IMR-90 (cell line): ENCODE measurements around the gene SSBP2. TPM values are rescaled to one million over a fixed set of nuclear protein-coding genes. Genes with fewer than 3 reads are reported as not detected.

Source experiments
- ATAC-seq: fragments of 200-7000 bp; cut with Tn5 transposase; 2 replicates; pipeline ENCODE4 v1.9.1; 2020; ENCODE audit warnings: low read depth, mild to moderate bottlenecking, moderate library complexity
- BruUV-seq: library from RNA; stranded (reverse); fragments of 400-500 nt; replicated peaks from 2 replicates; lab custom pipeline; 2021; lab: Mats Ljungman, UMichigan
- CTCF ChIA-PET: fragments of 300-600 bp; formaldehyde crosslinking; extraction: SDS; loops from one replicate; lab custom pipeline; 2021; ENCODE audit warnings: antibody characterized with exemption; lab: Yijun Ruan, JAX
- POLR2A ChIA-PET: fragments of 300-600 bp; sonication (Branson Sonifier 250); formaldehyde crosslinking; loops from one replicate; lab custom pipeline; 2022; ENCODE audit warnings: antibody characterized with exemption; ENCODE audit not compliant: unreplicated experiment; lab: Charles Lee
- DNase-seq: peaks from one replicate; pipeline ENCODE4 v3.0.0; 2013
- H2AFZ ChIP-seq: replicated peaks from 2 replicates; pipeline ENCODE3; 2013; ENCODE audit warnings: low read length, mild to moderate bottlenecking; ENCODE audit not compliant: poor library complexity
- H2AK5ac ChIP-seq: 2 replicates; pipeline ENCODE4 v1.6.1; 2013; ENCODE audit warnings: low read depth, low read length, inconsistent platforms
- H2AK9ac ChIP-seq: replicated peaks from 2 replicates; pipeline ENCODE3; 2013; ENCODE audit warnings: mild to moderate bottlenecking, low read depth, low read length, moderate library complexity; ENCODE audit not compliant: poor library complexity
- H2BK120ac ChIP-seq: 2 replicates; pipeline ENCODE4 v1.6.1; 2013; ENCODE audit warnings: low read depth, low read length, inconsistent platforms
- H2BK15ac ChIP-seq: 3 replicates; pipeline ENCODE4 v1.6.1; 2013; ENCODE audit warnings: low read depth, low read length, inconsistent platforms
- H2BK20ac ChIP-seq: 2 replicates; pipeline ENCODE4 v1.6.1; 2013; ENCODE audit warnings: low read depth, mild to moderate bottlenecking, inconsistent platforms, low read length, moderate library complexity
- H2BK5ac ChIP-seq: 2 replicates; pipeline ENCODE4 v1.6.1; 2013; ENCODE audit warnings: mild to moderate bottlenecking, low read depth, low read length, inconsistent platforms; ENCODE audit not compliant: poor library complexity, severe bottlenecking
- H3K14ac ChIP-seq: replicated peaks from 2 replicates; pipeline ENCODE4 v1.6.1; 2013; ENCODE audit warnings: low read depth, low read length, inconsistent platforms
- H3K18ac ChIP-seq: 2 replicates; pipeline ENCODE4 v1.6.1; 2013; ENCODE audit warnings: low read depth, low read length, control low read depth
- H3K23ac ChIP-seq: 2 replicates; pipeline ENCODE4 v1.6.1; 2013; ENCODE audit warnings: low read depth, low read length, inconsistent platforms
- H3K27ac ChIP-seq: 2 replicates; pipeline ENCODE4 v1.5.1; 2013; ENCODE audit warnings: mild to moderate bottlenecking, control low read depth, low read length; ENCODE audit not compliant: insufficient read depth
- H3K27me3 ChIP-seq: 2 replicates; pipeline ENCODE4 v1.6.1; 2013; ENCODE audit warnings: low read length; ENCODE audit not compliant: control insufficient read depth, insufficient read depth
- H3K36me3 ChIP-seq: 2 replicates; pipeline ENCODE4 v1.6.1; 2013; ENCODE audit warnings: low read length, mixed read lengths; ENCODE audit not compliant: control insufficient read depth, insufficient read depth
- H3K4ac ChIP-seq: 2 replicates; pipeline ENCODE4 v1.6.1; 2013; ENCODE audit warnings: low read depth, low read length, inconsistent platforms
- H3K4me1 ChIP-seq: 2 replicates; pipeline ENCODE4 v1.6.1; 2013; ENCODE audit warnings: low read length, mixed read lengths; ENCODE audit not compliant: control insufficient read depth, insufficient read depth
- H3K4me2 ChIP-seq: 2 replicates; pipeline ENCODE4 v1.6.1; 2013; ENCODE audit warnings: low read depth, mild to moderate bottlenecking, control low read depth, low read length, moderate library complexity
- H3K4me3 ChIP-seq: 2 replicates; pipeline ENCODE4 v1.5.1; 2013; ENCODE audit warnings: low read depth, mild to moderate bottlenecking, control low read depth, low read length, moderate library complexity; ENCODE audit not compliant: insufficient read depth
- H3K56ac ChIP-seq: 2 replicates; pipeline ENCODE4 v1.6.1; 2013; ENCODE audit warnings: low read length, inconsistent platforms; ENCODE audit not compliant: insufficient read depth; ENCODE audit errors: extremely low read depth
- H3K79me1 ChIP-seq, 2 experiments: 2 replicates each; pipeline ENCODE4 v1.6.1; 2013; ENCODE audit warnings: low read length in 2 of 2, inconsistent platforms in 1 of 2, low read depth in 1 of 2
- H3K9ac ChIP-seq: 2 replicates; pipeline ENCODE4 v1.6.1; 2013; ENCODE audit warnings: low read depth, low read length, control low read depth
- H3K9me1 ChIP-seq: 2 replicates; pipeline ENCODE4 v1.6.1; 2013; ENCODE audit warnings: low read length, inconsistent platforms; ENCODE audit not compliant: insufficient read depth
- H3K9me3 ChIP-seq: 2 replicates; pipeline ENCODE4 v1.6.1; 2013; ENCODE audit warnings: low read length; ENCODE audit not compliant: control insufficient read depth, insufficient read depth
- H4K20me1 ChIP-seq: 2 replicates; pipeline ENCODE4 v1.6.1; 2013; ENCODE audit warnings: low read length, inconsistent platforms; ENCODE audit not compliant: insufficient read depth
- H4K5ac ChIP-seq: 2 replicates; pipeline ENCODE4 v1.6.1; 2013; ENCODE audit warnings: mild to moderate bottlenecking, low read depth, low read length, control low read depth
- H4K8ac ChIP-seq, 2 experiments: 2 replicates each; pipeline ENCODE4 v1.6.1; 2013; ENCODE audit warnings: low read depth in 2 of 2, low read length in 2 of 2, control low read depth in 1 of 2, inconsistent platforms in 1 of 2
- H4K91ac ChIP-seq: 2 replicates; pipeline ENCODE4 v1.6.1; 2013; ENCODE audit warnings: low read depth, low read length, inconsistent platforms; ENCODE audit not compliant: insufficient read depth
- BHLHE40 ChIP-seq: fragments of 150-350 bp; IDR thresholded peaks from 2 replicates; pipeline ENCODE4 v1.6.1; 2016; ENCODE audit warnings: mild to moderate bottlenecking, low read depth, low read length
- CEBPB ChIP-seq: IDR thresholded peaks from 2 replicates; pipeline ENCODE4 v1.6.1; 2012; ENCODE audit warnings: low read depth, low read length, improper control_type of control experiment
- CHD1 ChIP-seq: IDR thresholded peaks from 2 replicates; pipeline ENCODE4 v1.6.1; 2012; ENCODE audit warnings: low read depth, low read length, improper control_type of control experiment
- CTCF ChIP-seq: conservative IDR thresholded peaks from 2 replicates; pipeline ENCODE4 v1.5.1; 2012; ENCODE audit warnings: mild to moderate bottlenecking, low read depth, low read length, improper control_type of control experiment
- ELK1 ChIP-seq: fragments of 150-350 bp; IDR thresholded peaks from 2 replicates; pipeline ENCODE4 v1.6.1; 2016; ENCODE audit warnings: low read depth, mild to moderate bottlenecking, low read length, moderate library complexity, borderline replicate concordance
- FOS ChIP-seq: fragments of 150-350 bp; IDR thresholded peaks from 2 replicates; pipeline ENCODE4 v1.6.1; 2016; ENCODE audit warnings: low read depth, low read length
- MAFK ChIP-seq: IDR thresholded peaks from 2 replicates; pipeline ENCODE4 v1.6.1; 2012; ENCODE audit warnings: low read depth, low read length, improper control_type of control experiment
- MAZ ChIP-seq: IDR thresholded peaks from 2 replicates; pipeline ENCODE4 v1.6.1; 2012; ENCODE audit warnings: low read depth, mild to moderate bottlenecking, low read length, improper control_type of control experiment, moderate library complexity, borderline replicate concordance
- MXI1 ChIP-seq: IDR thresholded peaks from 2 replicates; pipeline ENCODE4 v1.6.1; 2012; ENCODE audit warnings: low read depth, mild to moderate bottlenecking, low read length, moderate library complexity, borderline replicate concordance
- NFE2L2 ChIP-seq: fragments of 150-350 bp; IDR thresholded peaks from 2 replicates; pipeline ENCODE4 v1.6.1; 2016; ENCODE audit warnings: low read depth, mild to moderate bottlenecking, low read length
- POLR2A ChIP-seq: IDR thresholded peaks from 2 replicates; pipeline ENCODE4 v1.6.1; 2012; ENCODE audit warnings: mild to moderate bottlenecking, low read depth, low read length
- RAD21 ChIP-seq: IDR thresholded peaks from 2 replicates; pipeline ENCODE4 v1.6.1; 2012; ENCODE audit warnings: low read length, improper control_type of control experiment
- RCOR1 ChIP-seq: IDR thresholded peaks from 2 replicates; pipeline ENCODE4 v1.6.1; 2012; ENCODE audit warnings: mild to moderate bottlenecking, low read length, improper control_type of control experiment; ENCODE audit not compliant: insufficient replicate concordance
- RFX5 ChIP-seq: IDR thresholded peaks from 2 replicates; pipeline ENCODE4 v1.8.0; 2012; ENCODE audit warnings: low read depth, mild to moderate bottlenecking, low read length, moderate library complexity
- SMC3 ChIP-seq: fragments of 150-350 bp; IDR thresholded peaks from 2 replicates; pipeline ENCODE4 v1.6.1; 2016; ENCODE audit warnings: low read depth, mild to moderate bottlenecking, antibody characterized with exemption, low read length, moderate library complexity
- USF2 ChIP-seq: fragments of 150-350 bp; IDR thresholded peaks from 2 replicates; pipeline ENCODE4 v1.6.1; 2017; ENCODE audit warnings: mild to moderate bottlenecking, antibody characterized with exemption, low read length, low read depth
- WGBS, 2 experiments: methylation state at CpG; one replicate each; pipeline versions ENCODE4 v1.1.5 to v1.1.7; 2013; ENCODE audit warnings: missing lambda C conversion rate in 2 of 2; ENCODE audit not compliant: insufficient read length in 1 of 2; ENCODE audit errors: extremely low coverage in 2 of 2; 5-methylcytosine and 5-hydroxymethylcytosine counted together
- dilution Hi-C: fragments of 300-500 bp; cut with HindIII; formaldehyde crosslinking; loops from one replicate; pipeline ENCODE4 v1.14.3; 2018; ENCODE audit warnings: low sequenced_read_pairs; ENCODE audit not compliant: unreplicated experiment
- in situ Hi-C: fragments of 300-500 bp; cut with MboI; formaldehyde crosslinking; loops from 3 replicates; pipeline ENCODE4 v1.14.3; 2019; ENCODE audit warnings: low sequenced_read_pairs, inconsistent platforms, mixed read lengths
- intact Hi-C: fragments of 100-400 bp; cut with micrococcal nuclease; formaldehyde crosslinking; loops from 2 replicates; pipeline ENCODE4 v1.10.0; 2022
- polyA plus RNA-seq, 3 experiments: library from polyadenylated mRNA; depleted of rRNA; stranded (reverse); fragments of >200 nt; gene quantifications; 2 replicates each; pipeline ENCODE4 v1.2.3, GENCODE V29; 2012; ENCODE audit warnings: low replicate concordance in 1 of 3
- total RNA-seq: library from RNA; depleted of rRNA; stranded (reverse); fragments of >200 nt; gene quantifications from 2 replicates; pipeline ENCODE4 v1.2.3, GENCODE V29; 2012

The SSBP2 gene
- total and polyA plus RNA-seq, 2 of the 4 experiments (the other 2 are of a cell fraction), result 38.4 to 42.7 TPM

GRCh38 chr5:81575924-81576323, 175.0 kb downstream of the SSBP2 start:
- H3K27ac ChIP-seq, result no peak overlapping the region
- H4K91ac ChIP-seq, result no peak overlapping the region
- H4K20me1 ChIP-seq, result no peaks in the 10 kb centered on the region
- POLR2A ChIA-PET, result no interaction called here
- H2AK5ac ChIP-seq, result no peak overlapping the region
- no peak overlapping the region for H4K8ac ChIP-seq
- H3K56ac ChIP-seq, result no peak overlapping the region
- H3K14ac ChIP-seq, result no peak overlapping the region
- no peak overlapping the region for H2AFZ ChIP-seq
- H3K9me1 ChIP-seq, result no peaks in the 10 kb centered on the region
- H3K4me3 ChIP-seq, result no peak overlapping the region
- intact Hi-C loops, result no loop called here
- H3K4me2 ChIP-seq, result no peak overlapping the region
- H3K18ac ChIP-seq, result no peak overlapping the region
- in situ Hi-C loops, result no loop called here
- DNase-seq, result no peak
- H3K9me3 ChIP-seq, result no peaks in the 10 kb centered on the region
- no peak for ATAC-seq
- no TSS peak for BruUV-seq
- H2BK15ac ChIP-seq, result no peak overlapping the region
- no CpG with 5 or more reads among the region's 1 CpG for WGBS, 2 experiments
- no peaks in the 10 kb centered on the region for H3K4me1 ChIP-seq
- H2BK20ac ChIP-seq, result no peak overlapping the region
- no peak overlapping the region for H2BK120ac ChIP-seq
- H3K36me3 ChIP-seq, result no peaks in the 10 kb centered on the region
- no peak overlapping the region for H3K23ac ChIP-seq
- H3K79me1 ChIP-seq, result no peaks in the 10 kb centered on the region
- TF ChIP-seq SMC3 (no peak), USF2 (no peak), BHLHE40 (no peak), CEBPB (no peak), MAFK (no peak), RCOR1 (no peak), CTCF (no peak), NFE2L2 (no peak), RAD21 (no peak), CHD1 (no peak), POLR2A (no peak), RFX5 (no peak), MAZ (no peak), FOS (no peak), MXI1 (no peak), ELK1 (no peak)
- dilution Hi-C loops, result no loop called here
- H2BK5ac ChIP-seq, result no peak overlapping the region
- no peak overlapping the region for H4K5ac ChIP-seq
- H2AK9ac ChIP-seq, result no peak overlapping the region
- H3K4ac ChIP-seq, result no peak overlapping the region
- no peak overlapping the region for H3K9ac ChIP-seq
- CTCF ChIA-PET, result no interaction called here
- no peaks in the 10 kb centered on the region for H3K27me3 ChIP-seq
